Embryonic facial prominence (tissue), 1 donor: Measurements from ENCODE around the gene UBAC2.

Experiments used
- DNase-seq: peaks from one replicate; pipeline ENCODE4 v3.0.0-alpha.2; 2016; ENCODE audit errors: extremely low spot score

Gene UBAC2

GRCh38 chr13:99415851-99416331 lies 215.2 kb downstream of the UBAC2 start:
- DNase-seq: no peak

- DNase-seq: no peak
Measured at GRCh38 chr13:99416411-99417121, 215.9 kb downstream of the UBAC2 start.

GRCh38 chr13:99417201-99418102 lies 216.8 kb downstream of the UBAC2 start:
- DNase-seq: no peak

GRCh38 chr13:99418103-99418842 lies 217.6 kb downstream of the UBAC2 start:
- no peak for DNase-seq

- DNase-seq: no peak
Measured at GRCh38 chr13:99418843-99419140, 218.1 kb downstream of the UBAC2 start.

GRCh38 chr13:99419591-99420243 lies 219.1 kb downstream of the UBAC2 start:
- DNase-seq: no peak

- DNase-seq: no peak
Measured at GRCh38 chr13:99421271-99421670, 220.6 kb downstream of the UBAC2 start.

GRCh38 chr13:99421758-99422585 lies 221.3 kb downstream of the UBAC2 start:
- no peak for DNase-seq

- no peak for DNase-seq
Measured at GRCh38 chr13:99422586-99423220, 222.0 kb downstream of the UBAC2 start.

- DNase-seq: no peak
Measured at GRCh38 chr13:99425485-99426341, 225.1 kb downstream of the UBAC2 start.

GRCh38 chr13:99426426-99426825 lies 225.8 kb downstream of the UBAC2 start:
- no peak for DNase-seq

- DNase-seq: no peak
Measured at GRCh38 chr13:99429670-99430069, 229.0 kb downstream of the UBAC2 start.

- DNase-seq: no peak
Measured at GRCh38 chr13:99431927-99432608, 231.4 kb downstream of the UBAC2 start.

GRCh38 chr13:99432609-99433542 lies 232.2 kb downstream of the UBAC2 start:
- no peak for DNase-seq

GRCh38 chr13:99433543-99434075 lies 233.0 kb downstream of the UBAC2 start:
- DNase-seq: no peak

- DNase-seq: no peak
Measured at GRCh38 chr13:99434258-99434788, 233.7 kb downstream of the UBAC2 start.

- DNase-seq: no peak
Measured at GRCh38 chr13:99435116-99435515, 234.5 kb downstream of the UBAC2 start.
